Activated CD4-positive, alpha-beta T cell treated with anti-CD3 and anti-CD28 coated beads for 36 hours (primary cell): ENCODE data around the gene FTSJ1. TPM values are rescaled to one million over a fixed set of nuclear protein-coding genes. Genes with fewer than 3 reads are reported as not detected.
"Not testable (repeated sequence)": the region's sequence is repeated elsewhere in the genome, so short reads cannot be mapped to it uniquely, and the experiment has no call there.

Experiments used
- ATAC-seq: fragments of 200-7000 bp; cut with Tn5 transposase; one replicate; pipeline ENCODE4 v1.10.0; 2021; ENCODE audit warnings: mild to moderate bottlenecking, moderate library complexity
- CTCF ChIA-PET: fragments of 350-600 bp; sonication (Branson Sonifier 250); formaldehyde crosslinking; loops from one replicate; lab custom pipeline; 2021; ENCODE audit warnings: antibody characterized with exemption; lab: Charles Lee
- POLR2A ChIA-PET: fragments of 350-600 bp; sonication (Branson Sonifier 250); formaldehyde crosslinking; loops from one replicate; lab custom pipeline; 2021; ENCODE audit warnings: antibody characterized with exemption, inconsistent platforms; lab: Charles Lee
- DNase-seq: peaks from one replicate; pipeline ENCODE4 v3.0.0-alpha.2; 2020
- H3K27ac Mint-ChIP-seq: one replicate; pipeline ENCODE4 v1.8.0; 2021; ENCODE audit warnings: mixed read lengths
- H3K27me3 Mint-ChIP-seq: one replicate; pipeline ENCODE4 v1.8.0; 2021; ENCODE audit warnings: mixed read lengths
- H3K36me3 Mint-ChIP-seq: one replicate; pipeline ENCODE4 v1.8.0; 2021; ENCODE audit warnings: low read depth, mixed read lengths
- H3K4me1 Mint-ChIP-seq: one replicate; pipeline ENCODE4 v1.8.0; 2021; ENCODE audit warnings: mixed read lengths
- H3K4me3 Mint-ChIP-seq: one replicate; pipeline ENCODE4 v1.8.0; 2021; ENCODE audit warnings: mild to moderate bottlenecking, moderate library complexity, mixed read lengths
- H3K9me3 Mint-ChIP-seq: one replicate; pipeline ENCODE4 v1.8.0; 2021; ENCODE audit warnings: low read depth, mixed read lengths
- intact Hi-C, 2 experiments: fragments of 100-400 bp; cut with DNase I in 1 of 2; cut with micrococcal nuclease in 1 of 2; formaldehyde crosslinking; loops; one replicate each; pipeline versions ENCODE4 v1.14.2 to v1.15.1; 2022 to 2024; cut with DNase I, micrococcal nuclease
- total RNA-seq, 2 experiments: library from RNA; stranded (reverse); gene quantifications; one replicate each; pipeline ENCODE4 v1.2.3, GENCODE V29; 2021

The FTSJ1 gene
- total RNA-seq, 2 experiments from 2014 or later: 73.0 to 93.7 TPM

DNA sequence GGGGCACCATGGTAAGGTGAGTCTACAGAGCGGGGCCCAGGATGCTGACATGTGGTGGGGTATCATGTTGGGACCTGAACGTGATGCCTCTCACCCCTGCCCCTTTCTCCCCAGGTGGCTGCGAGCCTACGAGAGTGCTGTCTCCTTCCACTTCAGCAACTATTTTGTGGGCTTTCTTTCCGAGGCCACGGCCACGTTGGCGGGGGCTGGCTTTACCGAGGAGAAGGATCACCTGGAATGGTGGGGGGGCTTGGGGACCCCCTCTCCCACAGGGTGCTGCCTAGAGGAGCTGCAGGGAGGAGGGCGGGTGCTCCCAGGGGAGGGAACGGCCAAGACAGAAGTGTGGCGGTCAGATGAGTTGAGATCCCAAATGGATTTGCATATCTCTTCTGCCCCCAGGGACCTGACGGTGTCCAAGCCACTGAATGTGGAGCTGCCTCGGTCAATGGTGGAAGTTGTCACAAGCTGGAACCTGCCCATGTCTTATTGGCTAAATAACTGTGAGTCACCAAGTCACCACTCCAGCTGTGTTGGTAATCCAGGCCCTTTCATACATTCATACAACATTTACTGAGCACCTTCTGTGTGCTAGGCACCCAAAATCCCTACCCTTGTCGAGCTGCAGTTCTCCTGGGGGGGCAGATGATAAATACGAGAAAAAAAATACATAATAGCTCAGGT lies 38.3 kb downstream of the FTSJ1 start:
- H3K4me1 Mint-ChIP-seq: peaks cover 13% of the 10 kb centered on the region
- H3K4me3 Mint-ChIP-seq: no peak overlapping the region
- H3K36me3 Mint-ChIP-seq: no peaks in the 10 kb centered on the region
- POLR2A ChIA-PET: no interaction called here
- ATAC-seq (no peak), DNase-seq (no peak)
- no peaks in the 10 kb centered on the region for H3K27me3 Mint-ChIP-seq
- no peak overlapping the region for H3K27ac Mint-ChIP-seq
- CTCF ChIA-PET: no interaction called here
- no peaks in the 10 kb centered on the region for H3K9me3 Mint-ChIP-seq
- intact Hi-C loops: no loop called here

DNA sequence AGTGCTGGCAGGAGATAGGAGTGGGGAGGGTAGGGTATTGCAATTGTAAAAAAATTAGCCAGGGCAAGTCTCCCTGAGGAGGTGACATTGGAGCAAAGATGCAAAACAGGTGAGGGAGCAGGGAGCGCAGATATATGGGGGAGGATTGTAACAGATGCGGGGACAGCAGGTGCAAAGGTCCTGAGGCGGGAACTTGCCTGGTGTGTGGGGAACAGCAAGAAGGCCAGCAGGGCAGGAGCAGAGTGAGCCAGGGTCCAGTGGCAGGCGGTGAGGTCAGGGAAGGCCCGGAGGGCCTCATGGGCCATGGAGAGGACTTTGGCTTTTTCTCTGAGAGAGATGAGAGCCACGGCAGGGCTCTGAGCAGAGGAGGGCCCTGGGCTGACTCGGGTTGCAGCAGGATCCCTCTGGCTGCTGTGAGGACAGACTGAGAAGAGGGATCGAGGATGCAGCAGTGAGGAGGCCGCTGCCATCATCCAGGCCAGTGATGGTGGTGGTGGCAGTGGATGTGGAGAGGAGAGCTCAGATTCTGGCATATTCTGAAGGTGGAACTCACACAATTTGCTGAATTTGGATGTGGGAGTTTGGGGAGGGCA lies 39.0 kb downstream of the FTSJ1 start:
- H3K9me3 Mint-ChIP-seq: no peaks in the 10 kb centered on the region
- H3K36me3 Mint-ChIP-seq: no peaks in the 10 kb centered on the region
- H3K4me1 Mint-ChIP-seq: peaks cover 6% of the 10 kb centered on the region
- intact Hi-C loops: no loop called here
- no peak for DNase-seq
- ChIA-PET POLR2A (interaction anchor here (0.7 kb wide), 1 partner anchor 64 kb away, joined by 3 read pairs; no protein-coding TSS in a partner anchor), CTCF (no interaction called here)
- H3K27me3 Mint-ChIP-seq: no peaks in the 10 kb centered on the region
- no peak for ATAC-seq
- H3K27ac Mint-ChIP-seq: no peak overlapping the region
- H3K4me3 Mint-ChIP-seq: no peak overlapping the region

DNA sequence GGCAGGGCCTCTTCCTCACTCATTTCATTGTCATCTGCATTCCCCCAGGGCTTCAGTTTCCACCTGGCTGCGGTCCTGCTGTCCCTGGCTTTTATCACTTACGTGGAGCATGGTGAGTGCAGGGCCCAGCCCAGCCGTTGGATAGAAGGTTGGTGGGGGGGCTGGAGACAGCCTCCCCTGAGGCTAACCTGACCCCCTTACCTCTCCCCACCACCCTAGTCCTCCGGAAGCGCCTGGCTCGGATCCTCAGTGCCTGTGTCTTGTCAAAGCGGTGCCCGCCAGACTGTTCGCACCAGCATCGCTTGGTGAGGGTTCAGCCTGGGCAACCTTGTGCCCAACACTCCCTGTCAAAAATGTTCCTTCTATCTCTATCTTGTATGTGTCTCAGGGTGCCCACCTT lies 39.8 kb downstream of the FTSJ1 start:
- Mint-ChIP-seq H3K27ac (no peak overlapping the region), H3K4me1 (peaks cover 8% of the 10 kb centered on the region), H3K27me3 (no peaks in the 10 kb centered on the region), H3K36me3 (no peaks in the 10 kb centered on the region), H3K4me3 (no peak overlapping the region), H3K9me3 (no peaks in the 10 kb centered on the region)
- DNase-seq (no peak), ATAC-seq (no peak)
- ChIA-PET POLR2A (no interaction called here), CTCF (no interaction called here)
- intact Hi-C loops: no loop called here

DNA sequence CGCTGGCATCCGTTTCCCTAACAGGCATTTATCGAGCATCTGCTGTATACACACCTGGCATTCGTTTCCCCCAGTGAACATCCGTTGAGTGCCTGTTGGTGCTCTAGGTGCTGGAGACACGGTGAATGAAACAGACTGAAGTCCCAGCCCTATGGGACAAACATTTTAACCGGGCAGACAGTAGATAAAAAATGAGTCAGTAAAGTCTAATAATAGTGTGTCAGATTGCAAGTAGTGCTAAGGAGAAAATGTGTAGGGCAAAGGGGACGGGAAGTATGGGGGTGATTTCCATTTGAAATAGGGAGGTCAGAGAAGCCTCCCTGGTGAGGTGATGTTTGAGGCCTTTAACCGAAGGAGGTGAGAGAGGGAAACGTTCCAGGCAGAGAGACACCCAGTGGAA lies 40.3 kb downstream of the FTSJ1 start:
- H3K27me3 Mint-ChIP-seq: no peaks in the 10 kb centered on the region
- POLR2A ChIA-PET: no interaction called here
- H3K4me3 Mint-ChIP-seq: no peak overlapping the region
- peaks cover 11% of the 10 kb centered on the region for H3K4me1 Mint-ChIP-seq
- ATAC-seq (no peak), DNase-seq (no peak)
- intact Hi-C loops: no loop called here
- no peak overlapping the region for H3K27ac Mint-ChIP-seq
- H3K36me3 Mint-ChIP-seq: no peaks in the 10 kb centered on the region
- no peaks in the 10 kb centered on the region for H3K9me3 Mint-ChIP-seq
- CTCF ChIA-PET: no interaction called here

DNA sequence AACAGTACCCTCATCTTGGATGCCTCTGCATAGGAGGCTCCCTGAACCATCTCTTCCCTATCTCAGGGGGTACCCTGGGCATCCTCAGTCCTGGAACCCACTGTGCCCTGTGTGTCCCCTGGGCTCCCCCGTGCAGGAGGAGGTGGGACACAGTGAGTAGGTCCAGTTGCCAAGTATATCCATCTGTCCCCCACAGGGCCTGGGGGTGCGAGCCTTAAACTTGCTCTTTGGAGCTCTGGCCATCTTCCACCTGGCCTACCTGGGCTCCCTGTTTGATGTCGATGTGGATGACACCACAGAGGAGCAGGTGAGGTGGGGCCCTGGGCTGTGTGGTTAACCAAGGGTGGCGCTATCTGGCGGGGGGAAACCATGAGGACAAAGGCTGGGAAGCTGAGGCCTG lies 41.0 kb downstream of the FTSJ1 start:
- DNase-seq (no peak), ATAC-seq (no peak)
- no peak overlapping the region for H3K4me3 Mint-ChIP-seq
- intact Hi-C loops: no loop called here
- ChIA-PET POLR2A (no interaction called here), CTCF (interaction anchor here (0.6 kb wide), 1 partner anchor 25 kb away, joined by 3 read pairs; no protein-coding TSS in a partner anchor)
- H3K9me3 Mint-ChIP-seq: no peaks in the 10 kb centered on the region
- peaks cover 11% of the 10 kb centered on the region for H3K4me1 Mint-ChIP-seq
- H3K36me3 Mint-ChIP-seq: no peaks in the 10 kb centered on the region
- no peak overlapping the region for H3K27ac Mint-ChIP-seq
- no peaks in the 10 kb centered on the region for H3K27me3 Mint-ChIP-seq

DNA sequence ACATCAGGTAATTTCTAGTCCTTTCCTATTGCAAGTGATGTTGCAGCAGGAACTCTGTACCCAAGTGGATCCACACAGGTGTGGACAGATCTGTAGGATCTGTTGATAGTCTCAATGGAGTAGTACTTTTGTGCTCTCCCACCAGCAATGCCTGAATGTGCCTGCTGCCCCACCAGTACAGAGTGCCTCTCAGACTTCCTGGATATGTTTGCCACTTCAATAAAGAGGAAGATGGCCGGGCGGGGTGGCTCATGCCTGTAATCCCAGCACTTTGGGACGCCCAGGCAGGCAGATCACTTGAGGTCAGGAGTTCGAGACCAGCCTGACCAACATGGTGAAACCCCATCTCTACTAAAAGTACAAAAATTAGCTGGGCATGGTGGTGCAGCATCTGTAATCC lies 43.5 kb downstream of the FTSJ1 start:
- H3K9me3 Mint-ChIP-seq, DNase-seq, intact Hi-C loops, H3K4me3 Mint-ChIP-seq, ATAC-seq, H3K27me3 Mint-ChIP-seq, H3K36me3 Mint-ChIP-seq, CTCF ChIA-PET: not testable (repeated sequence)
- Mint-ChIP-seq H3K27ac (peak overlapping the region; percentile 31), H3K4me1 (peaks cover 15% of the 10 kb centered on the region)
- POLR2A ChIA-PET: interaction anchor here (0.6 kb wide), 1 partner anchor 44 kb away, joined by 4 read pairs; no protein-coding TSS in a partner anchor

DNA sequence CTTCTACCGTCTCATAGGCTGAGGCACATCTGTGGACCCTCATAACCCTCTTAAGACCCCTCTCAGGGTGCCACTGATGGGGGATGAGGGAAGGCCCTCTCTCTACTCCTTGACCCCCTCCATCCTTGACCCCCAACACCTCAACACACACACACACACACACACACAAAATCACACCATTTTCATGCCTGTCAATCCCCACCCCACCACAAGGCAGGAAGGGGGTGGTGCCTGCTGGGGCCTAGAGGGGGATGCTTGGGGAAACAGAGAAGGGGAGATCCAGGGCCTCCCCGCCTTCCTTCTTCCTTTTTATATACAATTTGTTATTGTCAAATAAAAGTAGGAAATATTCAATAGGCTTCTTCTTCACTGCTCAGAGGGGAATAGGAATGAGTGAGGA lies 44.5 kb downstream of the FTSJ1 start:
- CTCF ChIA-PET: no interaction called here
- no peaks in the 10 kb centered on the region for H3K27me3 Mint-ChIP-seq

DNA sequence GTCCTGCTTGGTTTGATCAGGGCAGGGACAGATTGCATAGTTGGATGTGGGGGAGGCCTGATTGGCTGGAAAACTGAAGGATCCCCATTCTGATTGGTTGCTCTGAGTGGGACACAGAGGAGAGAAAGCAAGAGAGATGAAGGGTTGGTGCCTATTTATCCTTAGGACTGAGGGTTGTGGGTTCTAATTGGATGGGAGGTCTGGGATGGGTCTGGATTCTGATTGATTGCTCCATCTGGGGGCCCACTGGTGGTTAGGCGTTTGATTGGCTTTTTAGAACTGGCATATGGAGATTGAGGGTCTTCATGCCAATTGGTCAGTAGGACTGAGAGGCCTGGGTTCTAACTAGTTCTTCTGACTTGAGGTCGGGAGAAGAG lies 45.0 kb downstream of the FTSJ1 start:
- POLR2A ChIA-PET: interaction anchor here (0.8 to 1.0 kb wide), 2 partner anchors 19 to 281 kb away, joined by 3 to 5 read pairs; partner anchors contain the start of genes HDAC6 and TBC1D25
- H3K27ac Mint-ChIP-seq: peak overlapping the region; percentile 98
- no peaks in the 10 kb centered on the region for H3K9me3 Mint-ChIP-seq
- intact Hi-C loops: loop anchor here (1.0 to 5.0 kb wide), 8 partner anchors 13 to 281 kb away; partner anchors contain the start of genes FTSJ1 (in 2 of the 2), PORCN (in 2 of the 2), RBM3 (in 2 of the 2) and TBC1D25 (in 2 of the 2)
- H3K36me3 Mint-ChIP-seq: peaks cover 8% of the 10 kb centered on the region
- H3K27me3 Mint-ChIP-seq: no peaks in the 10 kb centered on the region
- H3K4me3 Mint-ChIP-seq: peak overlapping the region; percentile 89
- CTCF ChIA-PET: interaction anchor here (0.7 kb wide), 1 partner anchor 14 kb away, joined by 3 read pairs; no protein-coding TSS in a partner anchor
- peak; percentile 27 for DNase-seq
- H3K4me1 Mint-ChIP-seq: peaks cover 15% of the 10 kb centered on the region
- ATAC-seq: peak; percentile 20

More for the DNA sequence above, 44.5 kb downstream of the FTSJ1 start:
- Mint-ChIP-seq H3K4me1 (peaks cover 15% of the 10 kb centered on the region), H3K27ac (peak overlapping the region; percentile 98), H3K4me3 (peak overlapping the region; percentile 89), H3K9me3 (no peaks in the 10 kb centered on the region), H3K36me3 (peaks cover 8% of the 10 kb centered on the region)
- no peak for ATAC-seq
- intact Hi-C loops: loop anchor here (2.0 to 5.0 kb wide), 4 partner anchors 43 to 282 kb away; partner anchors contain the start of genes FTSJ1 (in 1 of the 2), HDAC6 (in 1 of the 2) and WDR13 (in 1 of the 2)
- DNase-seq: peak; percentile 35
- POLR2A ChIA-PET: no interaction called here

DNA sequence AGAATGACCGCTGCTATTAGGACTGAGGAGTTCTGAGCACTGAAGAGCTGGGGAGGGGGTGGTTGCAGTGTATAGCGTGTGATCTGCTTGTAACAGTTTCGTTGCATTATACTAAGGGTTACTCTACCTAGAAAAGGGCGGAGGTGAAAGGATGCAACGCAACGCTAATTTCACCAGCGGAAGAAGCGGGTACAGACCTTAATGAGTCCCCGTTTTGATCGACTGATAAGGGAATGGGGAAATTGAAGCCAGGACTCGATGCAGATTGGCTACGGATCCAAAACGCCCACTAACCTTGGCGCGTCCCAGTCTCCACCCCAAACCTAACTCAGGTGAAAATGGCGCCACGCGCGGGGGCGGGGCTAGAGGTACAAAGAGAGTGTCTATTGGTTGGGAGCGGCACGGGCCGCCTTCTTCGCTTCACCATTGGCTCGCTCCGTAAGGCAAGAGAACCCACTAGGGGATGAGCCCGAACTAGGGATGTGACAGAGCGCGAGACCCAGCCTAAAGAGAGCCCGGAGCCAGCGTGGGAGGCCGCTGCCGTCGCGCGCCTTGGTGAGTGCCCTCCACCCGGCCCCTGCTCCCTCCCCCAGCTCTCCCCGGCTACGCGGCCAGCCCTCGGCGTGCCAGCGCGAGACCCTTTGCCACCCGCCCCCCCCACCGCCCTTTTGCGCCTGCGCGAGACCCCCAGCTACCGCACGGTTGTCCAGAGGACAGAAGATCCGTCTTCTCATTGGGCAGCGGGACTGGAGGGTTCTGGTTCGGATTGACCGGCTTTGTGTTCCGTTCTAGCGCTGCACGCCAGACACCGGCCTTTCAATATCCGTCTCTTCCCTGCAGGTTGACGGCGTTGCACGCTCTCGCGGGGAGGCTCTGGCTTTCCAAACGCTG lies 45.6 kb downstream of the FTSJ1 start, which contains the start of gene EBP:
EBP (plus strand) TSS at position 456 of the 891 bp plus-strand sequence. CDS start 1,964 bp downstream, outside the sequence.
- Mint-ChIP-seq H3K9me3 (no peaks in the 10 kb centered on the region), H3K27ac (peak within 1 kb of the TSS; percentile 98)
- CTCF ChIA-PET: interaction anchor here (0.7 kb wide), 3 partner anchors 15 to 79 kb away, joined by 3 to 4 read pairs (median 3); no protein-coding TSS in a partner anchor

DNA sequence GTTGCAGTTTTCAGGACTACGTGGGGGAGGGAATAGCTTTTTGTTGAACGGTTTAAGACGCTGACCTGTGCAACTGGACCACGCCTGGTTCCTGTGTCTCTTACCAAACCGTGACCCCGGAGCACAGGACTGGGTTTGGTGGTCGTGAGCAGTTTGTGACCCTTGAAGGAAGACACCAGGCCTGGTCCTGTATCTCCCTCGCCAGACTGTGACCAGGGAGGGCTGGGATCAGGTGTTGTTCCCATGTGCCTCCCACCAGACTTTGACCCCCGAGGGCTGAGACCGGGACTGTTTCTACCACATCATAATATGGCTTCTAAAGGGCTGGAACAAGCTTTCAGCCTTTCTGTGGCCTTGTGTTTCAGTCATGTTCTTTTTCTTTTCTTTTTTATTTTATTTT lies 46.3 kb downstream of the FTSJ1 start:
- DNase-seq: no peak
- H3K9me3 Mint-ChIP-seq: no peaks in the 10 kb centered on the region
- ATAC-seq: no peak

More for the DNA sequence above, 45.6 kb downstream of the FTSJ1 start, which contains the start of gene EBP:
- DNase-seq (peak; percentile 97), ATAC-seq (peak; percentile 94)
- POLR2A ChIA-PET: interaction anchor here (0.8 to 1.0 kb wide), 2 partner anchors 18 to 280 kb away, joined by 3 to 5 read pairs; partner anchors contain the start of genes HDAC6 and TBC1D25
- H3K4me3 Mint-ChIP-seq: peak within 1 kb of the TSS; percentile 89
- peaks cover 15% of the 10 kb centered on the region for H3K4me1 Mint-ChIP-seq
- no peaks in the 10 kb centered on the region for H3K27me3 Mint-ChIP-seq
- H3K36me3 Mint-ChIP-seq: peaks cover 14% of the 10 kb centered on the region
- intact Hi-C loops: loop anchor here (1.0 to 5.0 kb wide), 8 partner anchors 13 to 281 kb away; partner anchors contain the start of genes FTSJ1 (in 2 of the 2), PORCN (in 2 of the 2), RBM3 (in 2 of the 2) and TBC1D25 (in 2 of the 2)

More for the DNA sequence above, 46.3 kb downstream of the FTSJ1 start:
- ChIA-PET CTCF (interaction anchor here (0.7 kb wide), 1 partner anchor 23 kb away, joined by 4 read pairs; no protein-coding TSS in a partner anchor), POLR2A (no interaction called here)
- H3K27ac Mint-ChIP-seq: peak overlapping the region; percentile 89
- peaks cover 15% of the 10 kb centered on the region for H3K4me1 Mint-ChIP-seq
- intact Hi-C loops: loop anchor here (5.0 kb wide), 3 partner anchors 45 to 280 kb away; partner anchors contain the start of genes FTSJ1 (in 1 of the 2), HDAC6 (in 1 of the 2) and WDR13 (in 1 of the 2)
- H3K4me3 Mint-ChIP-seq: peak overlapping the region; percentile 89
- peaks cover 19% of the 10 kb centered on the region for H3K36me3 Mint-ChIP-seq
- H3K27me3 Mint-ChIP-seq: no peaks in the 10 kb centered on the region
